Measurements from ENCODE around the gene MAN2B1. TPM values are rescaled to one million over a fixed set of nuclear protein-coding genes. Genes with fewer than 3 reads are reported as not detected.
A peak's percentile ranks its signal among the peaks of the same experiment; 100 is the strongest.

MAN2B1 gene
- total RNA-seq, 1 donor from 2014 or later = 105 TPM

GRCh38 chr19:12694641-12695040 is 28.1 kb upstream of the MAN2B1 start:
- H3K4me1 Mint-ChIP-seq (ENCODE audit: low read depth, unreplicated experiment) = peaks cover 5% of the 10 kb centered on the region
- TF ChIP-seq CTCF (IDR thresholded peaks at IDR 0.05; ENCODE audit: insufficient read depth, low read depth, low read length) (no peak), EZH2 (IDR thresholded peaks at IDR 0.05; ENCODE audit: insufficient read depth, low read length) (no peak)
- no peak overlapping the region for H3K27ac Mint-ChIP-seq (ENCODE audit: unreplicated experiment)
- H3K27me3 Mint-ChIP-seq (ENCODE audit: low read depth, unreplicated experiment) = no peaks in the 10 kb centered on the region
- Histone ChIP-seq H3K9ac (ENCODE audit: low read length) (no peak overlapping the region), H3K27me3 (ENCODE audit: insufficient read depth, low read length) (no peaks in the 10 kb centered on the region), H3K4me1 (ENCODE audit: insufficient read depth, low read length) (peaks cover 15% of the 10 kb centered on the region), H3K27ac (ENCODE audit: low read depth, low read length) (no peak overlapping the region), H3K9me3 (ENCODE audit: insufficient read depth, low read depth, low read length) (no peaks in the 10 kb centered on the region), H4K20me1 (ENCODE audit: insufficient read depth, low read length) (no peaks in the 10 kb centered on the region), H3K4me2 (ENCODE audit: low read length) (peak overlapping the region; percentile 88), H2AFZ (ENCODE audit: low read depth, low read length) (no peak overlapping the region), H3K79me2 (ENCODE audit: insufficient read depth, low read length) (no peaks in the 10 kb centered on the region), H3K36me3 (ENCODE audit: insufficient read depth, low read length) (peaks cover 9% of the 10 kb centered on the region), H3K4me3 (ENCODE audit: insufficient read depth, low read depth, low read length) (no peak overlapping the region)
- DNase-seq (ENCODE audit: low read depth) (no peak), FAIRE-seq (no peak)
- H3K9me3 Mint-ChIP-seq (ENCODE audit: unreplicated experiment) = no peaks in the 10 kb centered on the region
- peak overlapping the region; percentile 34 for H3K4me3 Mint-ChIP-seq (ENCODE audit: unreplicated experiment)
- H3K36me3 Mint-ChIP-seq (ENCODE audit: low read depth, unreplicated experiment) = peaks cover 6% of the 10 kb centered on the region

- Histone ChIP-seq H3K4me1 (ENCODE audit: insufficient read depth, low read length) (peaks cover 15% of the 10 kb centered on the region), H3K79me2 (ENCODE audit: insufficient read depth, low read length) (no peaks in the 10 kb centered on the region), H3K27ac (ENCODE audit: low read depth, low read length) (no peak overlapping the region), H3K9ac (ENCODE audit: low read length) (no peak overlapping the region), H3K4me2 (ENCODE audit: low read length) (no peak overlapping the region), H3K9me3 (ENCODE audit: insufficient read depth, low read depth, low read length) (no peaks in the 10 kb centered on the region), H3K27me3 (ENCODE audit: insufficient read depth, low read length) (no peaks in the 10 kb centered on the region), H4K20me1 (ENCODE audit: insufficient read depth, low read length) (no peaks in the 10 kb centered on the region), H3K36me3 (ENCODE audit: insufficient read depth, low read length) (peaks cover 2% of the 10 kb centered on the region), H2AFZ (ENCODE audit: low read depth, low read length) (no peak overlapping the region), H3K4me3 (ENCODE audit: insufficient read depth, low read depth, low read length) (no peak overlapping the region)
- no peak overlapping the region for H3K4me3 Mint-ChIP-seq (ENCODE audit: unreplicated experiment)
- no peaks in the 10 kb centered on the region for H3K9me3 Mint-ChIP-seq (ENCODE audit: unreplicated experiment)
- peaks cover 5% of the 10 kb centered on the region for H3K4me1 Mint-ChIP-seq (ENCODE audit: low read depth, unreplicated experiment)
- H3K36me3 Mint-ChIP-seq (ENCODE audit: low read depth, unreplicated experiment) = peaks cover 6% of the 10 kb centered on the region
- no peaks in the 10 kb centered on the region for H3K27me3 Mint-ChIP-seq (ENCODE audit: low read depth, unreplicated experiment)
- FAIRE-seq = no peak
- no peak overlapping the region for H3K27ac Mint-ChIP-seq (ENCODE audit: unreplicated experiment)
- no peak for DNase-seq (ENCODE audit: low read depth)
- no peak for TF ChIP-seq EZH2 (IDR thresholded peaks at IDR 0.05; ENCODE audit: insufficient read depth, low read length)
- TF ChIP-seq CTCF (IDR thresholded peaks at IDR 0.05; ENCODE audit: insufficient read depth, low read depth, low read length) = no peak
Observed at GRCh38 chr19:12692960-12693359, 26.4 kb upstream of the MAN2B1 start.

DNA sequence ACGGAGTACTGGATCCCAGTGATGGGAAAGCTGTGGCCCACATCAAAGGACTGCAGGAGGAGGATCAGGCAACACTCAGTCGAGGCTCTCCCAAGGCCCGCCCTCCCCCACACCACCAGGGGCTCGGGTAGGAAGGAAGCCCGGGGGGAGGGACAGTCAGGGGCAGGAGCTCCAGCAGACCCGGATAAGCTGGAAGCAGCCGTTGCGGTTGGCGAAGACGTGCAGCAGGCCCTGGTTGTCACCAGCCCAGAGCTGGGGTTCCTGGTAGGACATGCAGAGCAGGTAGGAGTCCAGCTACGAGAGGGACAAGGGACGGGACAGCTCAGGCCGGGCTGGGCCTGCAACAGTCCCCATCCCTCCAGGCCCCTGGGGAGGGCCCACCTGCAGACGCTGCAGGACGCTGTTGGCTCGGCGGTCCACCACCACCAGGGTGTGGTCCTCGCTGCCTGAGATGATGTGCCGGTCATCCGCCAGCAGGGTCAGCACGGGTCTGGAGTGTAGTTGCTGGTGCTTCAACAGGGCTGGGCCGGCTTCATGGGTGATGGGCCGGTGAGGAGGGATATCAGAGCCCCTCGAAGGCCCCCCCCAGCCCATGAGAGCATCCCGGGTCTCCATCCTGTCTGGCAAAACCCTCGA is 23.2 kb upstream of the MAN2B1 start:
- no peaks in the 10 kb centered on the region for H3K9me3 ChIP-seq (ENCODE audit: insufficient read depth, low read depth, low read length)
- peaks cover 2% of the 10 kb centered on the region for H3K36me3 ChIP-seq (ENCODE audit: insufficient read depth, low read length)
- DNase-seq (ENCODE audit: low read depth) (no peak), FAIRE-seq (no peak)
- no peak overlapping the region for H3K9ac ChIP-seq (ENCODE audit: low read length)
- H3K79me2 ChIP-seq (ENCODE audit: insufficient read depth, low read length) = no peaks in the 10 kb centered on the region
- Mint-ChIP-seq H3K4me1 (ENCODE audit: low read depth, unreplicated experiment) (no peaks in the 10 kb centered on the region), H3K27me3 (ENCODE audit: low read depth, unreplicated experiment) (no peaks in the 10 kb centered on the region), H3K27ac (ENCODE audit: unreplicated experiment) (no peak overlapping the region), H3K36me3 (ENCODE audit: low read depth, unreplicated experiment) (peaks cover 6% of the 10 kb centered on the region), H3K9me3 (ENCODE audit: unreplicated experiment) (no peaks in the 10 kb centered on the region), H3K4me3 (ENCODE audit: unreplicated experiment) (no peak overlapping the region)
- no peaks in the 10 kb centered on the region for H4K20me1 ChIP-seq (ENCODE audit: insufficient read depth, low read length)
- no peak overlapping the region for H3K27ac ChIP-seq (ENCODE audit: low read depth, low read length)
- no peak overlapping the region for H2AFZ ChIP-seq (ENCODE audit: low read depth, low read length)
- no peaks in the 10 kb centered on the region for H3K27me3 ChIP-seq (ENCODE audit: insufficient read depth, low read length)
- TF ChIP-seq EZH2 (IDR thresholded peaks at IDR 0.05; ENCODE audit: insufficient read depth, low read length) (no peak), CTCF (IDR thresholded peaks at IDR 0.05; ENCODE audit: insufficient read depth, low read depth, low read length) (no peak)
- H3K4me1 ChIP-seq (ENCODE audit: insufficient read depth, low read length) = no peaks in the 10 kb centered on the region
- H3K4me2 ChIP-seq (ENCODE audit: low read length) = no peak overlapping the region
- no peak overlapping the region for H3K4me3 ChIP-seq (ENCODE audit: insufficient read depth, low read depth, low read length)
